ENCODE data around the gene CDK5RAP2. TPM values are rescaled to one million over a fixed set of nuclear protein-coding genes. Genes with fewer than 3 reads are reported as not detected.

CDK5RAP2 gene
- total RNA-seq, 1 donor from 2014 or later = 54.5 TPM

DNA sequence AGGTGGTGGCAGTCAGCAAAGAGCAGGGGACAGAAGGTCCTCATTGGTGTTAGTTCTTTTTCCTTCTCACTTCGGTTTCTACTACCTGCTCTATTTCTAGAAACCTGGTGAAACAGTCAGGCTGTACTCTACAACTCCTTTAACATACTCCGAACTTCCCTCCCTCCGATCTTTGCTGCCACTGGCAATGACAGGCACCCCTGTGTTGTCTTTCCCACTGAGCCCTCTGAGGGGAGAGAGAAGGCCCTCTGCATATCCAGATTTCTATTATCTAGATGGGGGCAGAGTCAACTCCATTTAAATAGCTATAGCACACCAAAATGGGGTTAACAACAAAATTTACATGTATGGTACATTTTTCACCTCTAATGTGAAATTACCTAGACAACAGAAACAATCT lies 123.7 kb downstream of the CDK5RAP2 start:
- DNase-seq (ENCODE audit: extremely low spot score in 2 of 2) = no peak
- peaks cover 0 to 40% of the 10 kb centered on the region in 2 donors for H3K36me3 ChIP-seq
- no peaks in the 10 kb centered on the region for H3K9me3 ChIP-seq
- no peak overlapping the region for H3K4me3 ChIP-seq
- TF ChIP-seq POLR2AphosphoS5 (IDR thresholded peaks at IDR 0.05; ENCODE audit: insufficient read depth in 1 of 2, low read depth in 1 of 2) (no peak), POLR2A (IDR thresholded peaks at IDR 0.05) (no peak)
- TF ChIP-seq, protein P1, sequence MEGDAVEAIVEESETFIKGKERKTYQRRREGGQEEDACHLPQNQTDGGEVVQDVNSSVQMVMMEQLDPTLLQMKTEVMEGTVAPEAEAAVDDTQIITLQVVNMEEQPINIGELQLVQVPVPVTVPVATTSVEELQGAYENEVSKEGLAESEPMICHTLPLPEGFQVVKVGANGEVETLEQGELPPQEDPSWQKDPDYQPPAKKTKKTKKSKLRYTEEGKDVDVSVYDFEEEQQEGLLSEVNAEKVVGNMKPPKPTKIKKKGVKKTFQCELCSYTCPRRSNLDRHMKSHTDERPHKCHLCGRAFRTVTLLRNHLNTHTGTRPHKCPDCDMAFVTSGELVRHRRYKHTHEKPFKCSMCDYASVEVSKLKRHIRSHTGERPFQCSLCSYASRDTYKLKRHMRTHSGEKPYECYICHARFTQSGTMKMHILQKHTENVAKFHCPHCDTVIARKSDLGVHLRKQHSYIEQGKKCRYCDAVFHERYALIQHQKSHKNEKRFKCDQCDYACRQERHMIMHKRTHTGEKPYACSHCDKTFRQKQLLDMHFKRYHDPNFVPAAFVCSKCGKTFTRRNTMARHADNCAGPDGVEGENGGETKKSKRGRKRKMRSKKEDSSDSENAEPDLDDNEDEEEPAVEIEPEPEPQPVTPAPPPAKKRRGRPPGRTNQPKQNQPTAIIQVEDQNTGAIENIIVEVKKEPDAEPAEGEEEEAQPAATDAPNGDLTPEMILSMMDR (IDR thresholded peaks at IDR 0.05) = no peak
- no peaks in the 10 kb centered on the region for H3K27me3 ChIP-seq
- H3K27ac ChIP-seq = no peak overlapping the region
- H3K4me1 ChIP-seq = no peaks in the 10 kb centered on the region
- intact Hi-C loops (cut with DNase I) = no loop called here

DNA sequence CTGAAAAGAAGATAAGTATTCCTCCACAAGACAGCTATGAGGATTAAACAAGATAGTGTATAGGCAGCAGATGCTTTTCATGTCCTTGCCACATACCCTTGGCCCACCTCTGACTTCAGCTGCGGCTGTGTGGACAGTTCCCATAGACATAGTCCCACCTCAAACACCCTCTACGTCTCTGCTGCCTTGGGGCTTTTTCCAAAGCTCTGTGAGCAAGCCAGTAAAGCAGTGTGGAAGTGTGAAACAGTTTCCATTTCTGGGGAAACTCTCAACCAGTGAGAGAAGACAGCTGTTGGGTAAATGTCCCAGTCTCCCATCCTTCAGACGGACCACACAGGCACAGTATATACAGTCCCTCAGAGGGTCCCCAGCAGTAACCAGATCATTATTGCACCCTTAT lies 125.5 kb downstream of the CDK5RAP2 start:
- Histone ChIP-seq H3K36me3 (peaks cover 0 to 40% of the 10 kb centered on the region in 2 donors), H3K27me3 (no peaks in the 10 kb centered on the region), H3K27ac (no peak overlapping the region), H3K9me3 (no peaks in the 10 kb centered on the region), H3K4me1 (no peaks in the 10 kb centered on the region), H3K4me3 (no peak overlapping the region)
- DNase-seq (ENCODE audit: extremely low spot score in 2 of 2) = no peak
- intact Hi-C loops (cut with DNase I) = no loop called here
- TF ChIP-seq, protein P1 (IDR thresholded peaks at IDR 0.05) = no peak
- TF ChIP-seq POLR2A (IDR thresholded peaks at IDR 0.05) (no peak), POLR2AphosphoS5 (IDR thresholded peaks at IDR 0.05; ENCODE audit: insufficient read depth in 1 of 2, low read depth in 1 of 2) (no peak)

DNA sequence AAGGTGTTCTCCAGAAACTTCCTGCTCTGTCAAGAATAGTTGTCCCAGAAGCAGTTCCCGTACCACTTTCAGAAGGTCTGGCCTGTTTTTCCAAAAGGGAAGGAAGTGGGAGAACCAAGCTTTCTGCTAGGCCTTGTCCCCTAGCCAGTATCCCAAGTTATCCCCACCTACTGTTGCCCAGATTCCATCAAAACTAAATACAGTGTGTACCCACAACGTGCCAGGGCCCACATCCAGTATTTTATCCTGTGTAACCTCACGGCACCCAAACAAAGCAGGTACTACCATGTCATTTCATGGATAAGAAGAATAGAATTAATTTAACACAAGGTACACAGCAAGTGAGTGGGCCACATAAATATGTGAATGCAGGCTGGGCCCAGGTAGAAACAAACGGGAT lies 126.2 kb downstream of the CDK5RAP2 start:
- peaks cover 0 to 35% of the 10 kb centered on the region in 2 donors for H3K36me3 ChIP-seq
- no peak overlapping the region for H3K4me3 ChIP-seq
- H3K9me3 ChIP-seq = no peaks in the 10 kb centered on the region
- intact Hi-C loops (cut with DNase I) = no loop called here
- no peak for TF ChIP-seq POLR2AphosphoS5 (IDR thresholded peaks at IDR 0.05; ENCODE audit: insufficient read depth in 1 of 2, low read depth in 1 of 2)
- no peak overlapping the region for H3K27ac ChIP-seq
- no peak for DNase-seq (ENCODE audit: extremely low spot score in 2 of 2)
- no peaks in the 10 kb centered on the region for H3K4me1 ChIP-seq
- no peaks in the 10 kb centered on the region for H3K27me3 ChIP-seq

DNA sequence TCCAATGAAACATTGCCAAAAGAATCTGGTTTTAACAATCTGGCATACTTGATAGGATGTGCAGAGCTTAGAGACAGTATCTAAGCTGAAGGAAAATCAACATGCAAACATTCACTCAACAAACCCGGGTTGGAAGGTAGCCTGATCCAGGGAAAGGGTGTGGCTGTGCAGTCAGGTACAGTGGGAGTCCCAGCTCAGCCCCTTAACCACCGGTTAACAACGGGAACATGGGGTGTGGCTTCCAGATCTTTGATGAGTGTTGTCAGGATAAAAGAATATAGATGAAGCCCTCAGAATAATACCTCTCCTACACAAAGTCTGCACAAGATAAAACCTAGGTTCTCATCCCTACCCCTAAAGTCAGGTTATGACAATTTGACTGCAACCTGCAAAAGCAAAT lies 127.3 kb downstream of the CDK5RAP2 start:
- TF ChIP-seq, protein P1 (IDR thresholded peaks at IDR 0.05) = no peak
- TF ChIP-seq POLR2AphosphoS5 (IDR thresholded peaks at IDR 0.05; ENCODE audit: insufficient read depth in 1 of 2, low read depth in 1 of 2) (no peak), POLR2A (IDR thresholded peaks at IDR 0.05) (no peak)
- no peak overlapping the region for H3K4me3 ChIP-seq
- no peaks in the 10 kb centered on the region for H3K27me3 ChIP-seq
- DNase-seq (ENCODE audit: extremely low spot score in 2 of 2) = no peak
- no peaks in the 10 kb centered on the region for H3K9me3 ChIP-seq
- H3K4me1 ChIP-seq = no peaks in the 10 kb centered on the region
- peaks cover 0 to 25% of the 10 kb centered on the region in 2 donors for H3K36me3 ChIP-seq
- no peak overlapping the region for H3K27ac ChIP-seq
- intact Hi-C loops (cut with DNase I) = no loop called here

DNA sequence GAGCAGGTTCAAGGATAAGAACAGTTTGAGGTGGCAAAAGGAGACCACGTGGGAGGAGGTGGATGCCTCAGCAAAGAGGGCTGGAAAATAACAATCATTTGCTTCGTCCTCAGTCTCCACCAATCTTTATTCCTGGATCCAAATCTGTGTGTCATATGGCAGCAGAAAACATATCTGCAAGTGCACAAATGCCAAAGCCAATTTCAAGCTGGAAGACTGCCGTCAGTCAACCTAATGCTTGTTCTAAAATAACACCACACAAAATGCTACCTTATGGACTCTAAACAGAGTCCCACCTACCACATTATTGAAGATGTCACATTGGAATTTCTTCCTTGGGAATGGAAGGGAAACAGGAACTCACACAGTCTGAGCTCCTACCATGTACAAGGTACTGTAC lies 129.1 kb downstream of the CDK5RAP2 start:
- Histone ChIP-seq H3K4me3 (no peak overlapping the region), H3K4me1 (no peaks in the 10 kb centered on the region), H3K27ac (no peak overlapping the region), H3K27me3 (no peaks in the 10 kb centered on the region), H3K9me3 (no peaks in the 10 kb centered on the region), H3K36me3 (peaks cover 0 to 10% of the 10 kb centered on the region in 2 donors)
- TF ChIP-seq, protein P1 (IDR thresholded peaks at IDR 0.05) = no peak
- TF ChIP-seq POLR2A (IDR thresholded peaks at IDR 0.05) (no peak), POLR2AphosphoS5 (IDR thresholded peaks at IDR 0.05; ENCODE audit: insufficient read depth in 1 of 2, low read depth in 1 of 2) (no peak)
- intact Hi-C loops (cut with DNase I) = no loop called here
- no peak for DNase-seq (ENCODE audit: extremely low spot score in 2 of 2)

All from vagina (tissue), 2 donors.